NCI-H510A (cell line): ENCODE data around the gene PHKB.
"Not testable (repeated sequence)": the region's sequence is repeated elsewhere in the genome, so short reads cannot be mapped to it uniquely, and the experiment has no call there.

Source experiments
- DNase-seq: peaks from one replicate; lab custom pipeline; 2025; lab: John Stamatoyannopoulos, UW

Gene PHKB

GRCh38 chr16:47460711-47461597, at the start of gene PHKB, which contains the start of gene ITFG1:
PHKB (plus strand) TSS chr16:47461331; CDS start chr16:47461351, 20 bp downstream.
ITFG1 (minus strand) TSS chr16:47461063; CDS start chr16:47461045, 18 bp downstream.
- DNase-seq = peak; percentile 89

GRCh38 chr16:47413041-47413440, 48.1 kb upstream of the PHKB start:
- no peak for DNase-seq

- no peak for DNase-seq
Observed at GRCh38 chr16:47416869-47417268, 44.3 kb upstream of the PHKB start.

- DNase-seq = peak; percentile 58
Observed at GRCh38 chr16:47424846-47425245, 36.3 kb upstream of the PHKB start.

- DNase-seq = no peak
Observed at GRCh38 chr16:47426806-47427205, 34.3 kb upstream of the PHKB start.

- DNase-seq = no peak
Observed at GRCh38 chr16:47431960-47432359, 29.2 kb upstream of the PHKB start.

- not testable (repeated sequence) for DNase-seq
Observed at GRCh38 chr16:47434274-47434673, 26.9 kb upstream of the PHKB start.

- not testable (repeated sequence) for DNase-seq
Observed at GRCh38 chr16:47440066-47440465, 21.1 kb upstream of the PHKB start.

- DNase-seq = not testable (repeated sequence)
Observed at GRCh38 chr16:47442884-47443283, 18.2 kb upstream of the PHKB start.

DNA sequence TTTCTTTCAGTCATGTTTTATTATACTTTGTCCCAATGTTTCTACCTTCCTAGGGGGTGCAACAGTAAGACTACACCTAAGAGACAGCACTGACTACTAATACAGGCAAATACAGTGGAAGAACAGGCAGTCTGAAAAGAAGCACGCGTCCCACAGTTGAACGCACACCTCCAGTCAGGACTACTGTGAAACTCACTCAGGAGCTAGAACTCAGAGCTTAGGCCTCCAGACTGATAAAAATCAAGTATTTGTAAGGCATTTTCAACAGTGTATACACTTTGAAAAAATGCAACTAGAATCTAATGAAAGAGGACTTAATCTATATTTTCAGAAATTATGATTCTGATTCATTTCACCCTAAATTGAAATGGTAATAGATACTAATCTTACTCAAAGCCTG, 14.7 kb upstream of the PHKB start:
- no peak for DNase-seq

DNA sequence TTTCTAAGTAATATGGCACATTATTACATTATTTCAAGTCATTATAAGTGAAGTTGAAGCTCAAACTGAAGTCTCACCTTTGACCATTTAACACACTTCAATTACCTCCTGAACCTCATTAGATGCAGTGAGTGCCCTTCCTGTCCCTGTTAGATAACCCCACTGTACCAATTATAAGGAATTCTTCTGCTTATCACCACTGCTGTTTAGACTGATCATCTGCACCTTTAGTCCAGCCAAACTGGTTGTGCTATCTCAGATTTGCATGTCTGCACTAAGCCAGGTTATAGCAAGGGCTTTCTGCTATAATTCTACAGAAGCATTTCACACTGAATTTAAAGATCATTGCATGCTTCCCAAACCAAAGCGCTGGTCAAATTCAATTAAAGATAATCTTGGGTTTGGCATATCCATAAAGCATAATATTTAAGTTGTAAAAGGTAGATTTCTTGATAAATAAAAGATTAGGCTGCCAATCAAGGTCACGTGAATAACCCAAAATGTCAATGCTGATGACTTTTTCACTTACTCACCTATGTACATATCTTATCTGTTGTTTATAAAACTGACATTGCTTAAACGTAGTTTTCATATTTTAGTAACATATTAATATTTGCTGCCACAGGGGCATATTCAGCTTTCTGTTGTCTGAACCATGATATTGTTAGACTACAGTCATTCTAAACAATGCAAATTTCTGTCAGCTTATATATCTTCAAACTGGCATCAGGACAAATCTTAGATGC, 12.1 kb upstream of the PHKB start:
- DNase-seq = no peak

- DNase-seq = no peak
Observed at GRCh38 chr16:47449788-47450187, 11.3 kb upstream of the PHKB start.

GRCh38 chr16:47458331-47458730, 2.8 kb upstream of the PHKB start:
- DNase-seq = no peak

- DNase-seq = no peak
Observed at GRCh38 chr16:47459603-47460002, 1.5 kb upstream of the PHKB start.

- DNase-seq = no peak
Observed at GRCh38 chr16:47460359-47460710, 796 bp upstream of the PHKB start.

GRCh38 chr16:47461598-47462266, 601 bp downstream of the PHKB start:
- no peak for DNase-seq

DNA sequence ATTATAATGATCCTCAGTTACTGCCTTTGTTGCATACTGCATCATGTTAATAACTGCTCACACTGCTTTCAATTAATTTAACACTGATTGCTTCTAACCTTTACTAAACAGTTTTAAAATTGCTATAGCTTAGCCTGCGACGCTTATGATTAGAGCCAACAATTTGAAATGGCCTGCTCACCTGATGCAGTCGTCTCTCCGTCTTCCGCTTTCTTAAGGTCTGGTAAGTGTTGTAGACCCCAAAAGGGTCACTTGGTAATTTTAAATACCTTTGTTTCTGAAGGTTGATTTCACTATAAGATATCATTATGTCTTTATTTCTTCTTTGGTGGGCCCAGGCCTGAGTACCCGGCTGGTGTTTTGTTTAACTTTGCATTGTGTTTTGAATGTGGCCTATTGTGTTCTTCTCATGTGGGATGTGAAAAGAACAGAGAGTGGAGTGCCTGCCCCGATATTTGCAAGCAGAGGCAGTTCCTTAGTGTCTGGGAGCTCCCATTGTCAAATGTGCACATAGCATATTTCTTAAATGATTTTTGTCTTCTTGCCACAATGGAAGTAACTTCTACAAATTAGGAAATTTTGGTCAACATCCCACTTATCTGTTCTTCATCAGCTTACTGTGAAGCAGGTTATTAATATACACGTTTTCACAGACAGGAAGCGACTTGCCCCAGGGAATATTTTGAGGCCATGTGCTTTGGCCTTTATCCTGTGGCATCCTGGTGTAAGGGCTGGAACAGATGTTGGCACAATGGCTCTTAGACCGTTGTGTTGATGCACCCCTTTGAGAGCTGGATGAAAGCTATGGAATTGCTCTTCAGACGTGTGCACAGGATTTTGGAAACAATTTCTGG, 2.9 kb downstream of the PHKB start:
- DNase-seq = no peak

DNA sequence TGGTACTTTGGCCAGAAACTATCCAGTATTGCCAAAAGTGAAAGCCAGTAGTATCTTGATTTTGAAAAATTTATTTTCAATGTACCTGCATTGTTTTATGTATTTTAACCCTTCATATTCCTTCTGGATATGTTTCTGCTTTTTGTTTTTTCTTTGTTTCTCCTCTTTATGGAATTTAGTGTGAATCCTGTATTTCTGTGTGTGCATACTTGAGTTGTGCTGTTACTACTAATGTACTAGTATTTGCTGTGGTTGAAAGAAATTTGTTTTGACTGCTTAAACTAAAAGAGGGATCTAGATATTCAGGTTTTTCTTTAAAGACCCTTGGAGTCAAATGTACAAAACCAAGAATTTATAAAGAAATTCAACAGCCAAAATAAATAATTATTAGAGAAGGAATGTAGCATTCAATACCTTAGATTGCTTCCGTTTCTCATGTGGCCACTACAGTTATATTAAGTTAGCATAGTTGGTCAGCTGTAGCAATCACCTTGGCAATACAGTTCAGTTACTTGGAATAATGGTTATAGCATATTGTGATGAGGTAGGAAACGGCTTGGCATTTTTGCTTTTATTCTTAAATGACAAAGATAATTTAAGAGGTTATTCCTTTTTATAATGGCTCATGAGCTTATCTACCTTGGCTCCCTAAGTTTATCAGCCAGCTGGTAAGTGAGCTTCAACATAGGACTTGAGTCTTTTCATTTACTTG, 4.9 kb downstream of the PHKB start:
- no peak for DNase-seq

DNA sequence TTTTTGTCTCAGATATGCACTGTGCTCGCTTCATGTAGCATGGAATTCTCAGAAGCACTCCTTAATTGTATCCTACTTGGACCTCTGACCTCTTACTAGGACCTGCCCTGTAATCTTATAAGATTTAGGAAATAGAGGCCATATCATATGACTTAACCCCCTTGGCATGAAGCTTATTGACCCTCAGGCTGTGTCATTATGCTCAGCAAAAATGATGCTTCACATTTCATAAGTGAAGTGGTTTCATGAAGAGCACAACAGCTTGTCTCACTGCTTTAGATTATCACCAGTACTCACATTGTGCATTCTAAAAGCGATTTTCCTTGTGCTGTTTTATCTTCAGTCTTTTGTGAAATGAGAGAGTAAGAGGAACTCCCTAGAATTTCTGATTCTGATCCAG, 6.4 kb downstream of the PHKB start:
- DNase-seq = no peak

DNA sequence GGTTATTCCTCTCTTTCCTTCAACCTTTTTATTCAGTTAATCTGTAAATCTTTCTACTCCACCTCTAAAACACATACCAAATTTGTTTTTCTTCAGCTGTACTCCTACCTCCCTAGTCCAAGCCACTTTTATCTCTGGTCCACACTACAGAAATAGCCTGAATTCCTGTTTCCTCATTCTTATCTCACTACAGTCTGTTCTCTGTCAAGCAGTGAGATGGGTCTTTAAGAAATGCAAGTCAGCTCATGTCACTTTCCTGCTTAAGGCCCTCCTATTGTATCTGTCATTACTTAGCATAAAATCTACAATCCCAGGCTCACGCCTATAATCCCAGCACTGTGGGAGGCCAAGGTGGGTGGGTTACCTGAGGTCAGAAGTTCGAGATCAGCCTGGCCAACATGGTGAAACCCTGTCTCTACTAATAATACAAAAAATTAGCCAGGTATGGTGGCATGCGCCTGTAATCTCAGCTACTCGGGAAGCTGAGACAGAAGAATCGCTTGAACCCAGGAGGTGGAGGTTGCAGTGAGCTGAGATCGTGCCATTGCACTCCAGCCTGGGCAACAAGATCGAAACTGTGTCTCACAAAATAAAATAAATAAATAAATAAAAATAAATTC, 7.0 kb downstream of the PHKB start:
- DNase-seq = not testable (repeated sequence)

- no peak for DNase-seq
Observed at GRCh38 chr16:47469227-47469626, 8.1 kb downstream of the PHKB start.
